COLO668 (cell line): ENCODE data around the gene CDAN1.

Experiments used
- DNase-seq: peaks from one replicate; lab custom pipeline; 2025; ENCODE audit not compliant: unreplicated experiment; lab: John Stamatoyannopoulos, UW

The CDAN1 gene

GRCh38 chr15:42675021-42675420, 61.9 kb downstream of the CDAN1 start:
- DNase-seq = no peak

GRCh38 chr15:42674472-42674871, 62.5 kb downstream of the CDAN1 start:
- DNase-seq = no peak
